ENCODE data around the gene ANAPC10.
"Not testable (repeated sequence)": the region's sequence is repeated elsewhere in the genome, so short reads cannot be mapped to it uniquely, and the experiment has no call there.

Gene ANAPC10

DNA sequence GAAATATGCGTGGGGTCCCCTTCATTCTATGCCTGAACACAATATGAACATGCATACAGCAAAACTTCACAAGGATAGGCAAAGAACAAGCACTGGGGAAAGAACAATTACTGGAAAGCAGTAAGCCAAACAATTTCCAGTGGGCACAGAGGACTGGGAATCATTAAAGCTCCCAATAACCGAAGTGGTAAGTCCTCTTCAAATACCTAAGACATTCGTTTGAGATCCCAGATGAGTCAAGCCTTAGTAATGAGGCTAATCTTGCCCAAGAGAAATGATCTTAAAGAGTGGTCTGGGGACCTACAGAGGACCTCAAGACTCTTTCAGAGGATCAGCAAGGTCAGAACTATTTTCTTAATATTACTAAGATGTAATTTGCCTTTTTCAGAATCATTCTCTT lies 28.6 kb downstream of the ANAPC10 start:
- DNase-seq = no peak

DNA sequence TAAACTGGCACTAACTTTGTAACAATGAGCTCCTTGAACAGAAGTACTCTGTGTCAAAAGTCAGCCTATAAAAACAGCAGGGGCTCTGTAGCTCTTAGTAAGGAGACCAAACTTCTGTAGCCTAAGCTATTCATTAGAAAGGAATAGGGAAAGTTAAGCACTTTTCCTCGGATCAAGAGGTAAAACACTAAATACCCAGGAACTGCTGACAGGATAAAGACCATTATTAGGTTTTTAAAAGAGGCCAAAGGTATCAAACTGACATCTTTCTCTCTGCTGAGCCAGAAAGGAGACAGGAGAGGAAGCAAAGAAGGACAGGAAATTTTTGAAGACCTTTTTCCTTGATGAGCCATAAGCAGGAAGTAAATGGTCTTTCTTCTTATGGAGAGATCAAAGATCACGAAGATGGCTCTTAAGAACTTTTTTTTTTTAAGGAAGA lies 31.9 kb downstream of the ANAPC10 start:
- DNase-seq = no peak

- DNase-seq = peak; percentile 46 to 62
Measured at GRCh38 chr4:145061318-145061920, 36.6 kb downstream of the ANAPC10 start.

DNA sequence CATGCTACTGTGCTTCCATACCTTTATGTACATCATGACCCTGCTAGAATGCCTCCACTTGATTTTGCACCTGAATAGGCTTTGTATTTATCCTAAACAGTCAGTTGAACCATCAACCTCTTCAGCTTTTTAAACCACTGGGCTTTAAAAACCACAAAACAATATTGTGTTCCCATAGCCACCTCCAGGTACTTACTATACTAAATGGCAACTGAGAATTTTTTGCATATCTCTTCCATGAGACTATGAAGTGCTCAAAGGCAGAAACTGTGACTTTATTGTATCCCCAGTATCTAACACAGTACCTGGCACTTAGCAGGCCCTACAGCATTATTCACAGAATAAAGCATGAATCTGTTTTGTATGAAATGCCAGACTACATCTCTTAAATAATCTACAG lies 39.7 kb downstream of the ANAPC10 start:
- peak in 1 of 2 experiments; percentile 21 for DNase-seq

DNA sequence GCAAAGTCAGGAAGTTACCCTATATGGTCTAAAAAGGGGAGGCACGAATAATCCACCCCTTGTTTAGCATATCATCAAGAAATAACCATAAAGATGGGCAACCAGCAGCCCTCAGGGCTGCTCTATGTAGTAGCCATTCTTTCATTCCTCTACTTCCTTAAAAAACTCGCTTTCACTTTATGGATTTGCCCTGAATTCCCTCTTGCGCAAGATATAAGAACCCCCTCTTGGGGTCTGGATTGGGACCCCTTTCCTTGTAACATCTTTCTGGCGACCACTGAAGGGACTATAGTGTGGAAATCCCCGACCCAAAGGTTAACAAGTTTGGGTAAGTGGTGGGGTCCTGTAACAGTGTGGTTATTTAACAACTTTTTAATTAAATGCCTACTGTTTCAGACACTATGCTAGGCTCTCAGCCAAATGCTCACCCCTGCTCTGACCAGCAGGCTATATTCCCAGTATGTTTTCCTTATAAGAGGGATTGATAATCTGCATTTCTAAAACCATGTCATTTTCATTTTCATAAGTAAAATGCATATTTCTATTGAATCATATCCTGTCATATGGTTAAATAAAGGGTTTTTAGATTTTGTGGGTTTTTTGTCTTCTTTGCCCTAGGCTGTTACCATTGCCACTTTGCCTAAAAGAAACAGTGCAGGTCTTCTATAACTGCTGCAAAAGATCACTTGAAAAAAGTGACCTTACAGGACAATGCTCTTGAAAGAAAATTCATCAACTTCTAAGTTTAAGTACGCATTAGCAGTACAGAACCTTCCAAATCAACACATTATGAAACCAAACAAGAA lies 41.5 kb downstream of the ANAPC10 start:
- DNase-seq = no peak

GRCh38 chr4:145055533-145056257 lies 42.3 kb downstream of the ANAPC10 start:
- no peak for DNase-seq

DNA sequence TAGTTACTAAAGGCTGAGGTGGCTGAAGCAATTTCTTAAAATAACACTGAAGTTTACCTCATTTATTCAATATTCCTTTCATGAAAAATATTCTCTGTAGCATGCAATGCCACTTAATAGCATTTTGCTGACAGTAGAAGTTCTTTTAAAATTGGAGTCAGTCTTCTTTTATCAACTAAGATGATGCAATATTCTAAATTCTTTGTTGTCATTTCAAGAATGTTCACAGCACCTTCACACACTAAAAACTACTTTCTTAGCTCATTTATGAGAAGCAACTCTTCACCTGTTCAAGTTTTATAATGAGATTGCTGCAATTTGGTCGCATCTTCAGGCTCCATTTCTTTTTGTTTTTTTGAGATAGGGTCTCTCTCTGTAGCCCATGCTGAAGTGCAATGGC lies 48.8 kb downstream of the ANAPC10 start:
- no peak for DNase-seq

GRCh38 chr4:145048817-145049216 lies 49.2 kb downstream of the ANAPC10 start:
- DNase-seq = no peak

GRCh38 chr4:145047151-145047550 lies 50.8 kb downstream of the ANAPC10 start:
- no peak for DNase-seq

DNA sequence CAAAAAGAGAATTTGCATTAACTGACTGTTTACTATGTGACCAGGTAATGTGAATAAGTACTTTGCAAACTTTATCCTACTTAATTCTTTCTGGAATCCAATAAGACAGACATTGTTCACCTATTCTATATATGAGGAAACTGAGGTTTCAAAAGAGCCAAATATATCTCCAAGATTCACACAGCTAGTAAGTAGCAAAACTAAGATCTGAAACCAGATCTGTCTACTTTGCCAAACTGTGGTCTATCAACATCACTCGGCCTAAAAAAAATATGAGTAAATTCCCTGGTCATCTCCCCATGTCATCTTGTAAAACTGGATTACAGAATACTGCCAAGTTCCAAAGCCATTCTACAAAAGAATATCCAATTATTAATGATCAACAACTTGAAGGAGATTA lies 52.8 kb downstream of the ANAPC10 start:
- no peak for DNase-seq

DNA sequence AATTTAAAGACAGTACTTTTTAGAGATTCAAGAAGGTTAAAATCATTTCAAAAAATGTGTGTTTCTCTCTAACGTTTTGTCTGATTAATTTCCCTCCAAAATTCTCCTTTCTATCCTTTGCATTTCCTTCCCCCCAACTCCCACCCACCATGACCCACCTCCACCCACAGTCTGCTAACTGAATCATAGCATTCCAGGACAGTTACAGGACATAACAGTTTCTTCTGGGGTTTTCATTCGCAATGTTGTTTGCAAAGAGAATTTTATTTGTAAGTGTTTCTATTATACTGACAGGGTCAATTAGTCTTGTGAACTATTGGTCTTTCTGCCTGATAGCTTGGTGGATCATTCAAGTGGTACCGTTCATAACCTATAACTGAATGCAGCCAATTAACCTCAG lies 53.7 kb downstream of the ANAPC10 start:
- peak; percentile 47 to 58 for DNase-seq

DNA sequence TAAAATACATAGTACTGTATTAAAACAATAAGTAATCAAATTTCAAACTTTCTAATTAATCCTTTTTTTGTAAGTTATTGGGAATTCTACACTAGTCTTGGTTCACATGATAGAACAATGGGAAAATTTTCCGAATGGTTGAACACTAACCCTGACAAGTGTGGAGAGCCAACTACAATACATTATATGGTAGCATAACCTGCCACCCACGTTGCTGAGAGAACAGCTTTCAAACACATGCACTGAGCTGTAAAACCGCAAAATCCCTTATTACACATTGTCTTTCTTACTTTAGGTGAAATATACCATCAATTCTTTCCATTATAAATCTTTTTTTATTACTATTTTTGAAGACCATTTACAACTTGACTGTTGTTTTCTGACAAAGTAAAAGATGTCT lies 54.7 kb downstream of the ANAPC10 start:
- peak; percentile 45 to 62 for DNase-seq

- DNase-seq = no peak
Measured at GRCh38 chr4:145042601-145043285, 55.3 kb downstream of the ANAPC10 start.

DNA sequence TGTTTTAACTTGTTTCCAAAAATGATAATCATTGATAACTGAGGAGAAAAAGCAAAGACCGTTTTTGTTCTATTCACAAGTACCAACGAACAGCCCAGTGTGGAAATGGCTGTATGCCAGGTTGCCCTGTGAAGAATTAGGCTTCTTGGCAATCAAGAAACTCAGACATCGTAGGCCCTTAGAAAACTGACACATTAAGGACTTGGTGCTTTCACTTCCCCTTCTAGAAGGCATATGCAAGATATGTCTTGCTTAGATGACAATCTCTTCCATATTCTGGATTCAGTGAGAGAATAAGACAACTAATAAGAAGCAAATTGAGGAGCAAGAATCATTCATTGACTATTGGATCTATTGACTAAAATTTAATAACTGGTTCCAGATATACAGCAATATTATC lies 56.6 kb downstream of the ANAPC10 start:
- no peak for DNase-seq

GRCh38 chr4:145035494-145036136 lies 62.4 kb downstream of the ANAPC10 start:
- DNase-seq = no peak

GRCh38 chr4:145034727-145035211 lies 63.2 kb downstream of the ANAPC10 start:
- no peak for DNase-seq

DNA sequence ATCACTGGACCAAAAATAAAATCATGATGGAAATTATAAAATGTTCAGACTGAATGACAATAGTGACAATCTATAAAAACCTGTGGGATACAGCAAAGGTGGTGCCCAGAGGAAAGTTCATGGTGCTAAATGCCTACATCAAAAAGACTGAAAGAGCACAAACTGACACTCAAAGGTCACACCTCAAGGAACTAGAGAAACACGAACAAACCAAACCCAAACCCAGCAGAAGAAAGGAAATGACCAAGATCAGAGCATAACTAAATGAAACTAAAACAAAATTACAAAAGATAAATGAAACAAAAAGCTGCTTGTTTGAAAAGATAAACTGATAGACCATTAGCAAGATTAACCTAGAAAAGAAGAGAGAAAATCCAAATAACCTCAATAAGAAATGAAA lies 78.7 kb downstream of the ANAPC10 start:
- no peak for DNase-seq

DNA sequence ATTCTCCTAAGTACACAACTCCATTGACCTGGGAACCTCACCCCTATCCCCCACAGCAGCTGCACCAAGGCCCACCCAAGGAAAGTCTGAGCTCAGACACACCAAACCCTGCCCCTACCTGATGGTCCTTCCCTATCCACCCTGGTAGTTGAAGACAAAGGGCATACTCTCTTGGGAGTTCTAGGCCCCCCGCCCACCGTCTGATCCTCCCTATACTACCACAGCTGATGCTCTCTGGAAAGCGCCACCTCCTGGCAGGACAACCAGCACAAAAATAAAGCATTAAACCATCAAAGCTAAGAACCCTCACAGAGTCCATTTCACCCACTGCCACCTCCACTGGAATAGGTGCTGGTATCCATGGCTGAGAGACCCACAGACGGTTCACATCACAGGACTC lies 83.6 kb downstream of the ANAPC10 start:
- no peak for DNase-seq

- DNase-seq = no peak
Measured at GRCh38 chr4:145012841-145013240, 85.2 kb downstream of the ANAPC10 start.

- no peak for DNase-seq
Measured at GRCh38 chr4:145011636-145012035, 86.4 kb downstream of the ANAPC10 start.

GRCh38 chr4:145010315-145010714 lies 87.7 kb downstream of the ANAPC10 start:
- DNase-seq = not testable (repeated sequence)

DNA sequence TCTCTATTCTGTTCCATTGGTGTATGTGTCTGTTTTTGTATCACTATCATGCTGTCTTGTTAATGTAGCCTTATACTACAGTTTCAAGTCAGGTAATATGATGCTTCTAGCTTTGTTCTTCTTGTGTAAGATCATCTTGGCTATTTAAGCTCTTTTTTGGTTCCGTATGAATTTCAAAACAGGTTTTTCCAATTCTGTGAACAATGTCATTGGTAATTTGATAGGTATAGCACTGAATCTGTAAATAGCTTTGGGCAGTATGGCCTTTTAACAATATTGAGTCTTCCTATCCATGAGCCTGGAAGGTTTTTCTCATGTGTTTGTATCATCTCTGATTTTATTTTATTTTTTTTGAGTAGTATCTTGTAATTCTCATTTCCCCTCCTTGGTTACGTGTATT lies 94.3 kb downstream of the ANAPC10 start:
- DNase-seq = no peak

DNA sequence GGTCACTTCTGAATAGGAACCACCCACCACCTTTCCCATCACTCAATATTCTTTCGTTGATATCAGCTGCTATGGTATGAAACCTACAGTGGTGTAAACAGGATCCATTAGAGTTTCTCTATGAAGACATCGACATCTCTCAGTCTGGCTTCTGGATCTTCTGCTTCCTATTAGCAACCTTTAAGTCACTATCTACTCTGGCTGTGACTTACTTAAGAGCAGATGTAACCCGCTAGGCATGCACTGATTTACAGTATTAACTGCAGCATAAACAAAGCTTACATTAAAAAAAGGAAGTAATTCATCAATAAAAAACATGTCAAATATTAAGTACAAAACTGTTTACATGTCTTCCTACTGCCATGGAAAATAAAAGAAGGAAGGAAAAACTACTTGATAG lies 96.4 kb downstream of the ANAPC10 start:
- DNase-seq = no peak
